RPMI8226 (cell line): ENCODE measurements around the gene TAAR9.
A peak's percentile ranks its signal among the peaks of the same experiment; 100 is the strongest.

Source experiments
- DNase-seq: peaks from one replicate; pipeline ENCODE4 v3.0.0-alpha.2; 2015

TAAR9 gene, protein sequence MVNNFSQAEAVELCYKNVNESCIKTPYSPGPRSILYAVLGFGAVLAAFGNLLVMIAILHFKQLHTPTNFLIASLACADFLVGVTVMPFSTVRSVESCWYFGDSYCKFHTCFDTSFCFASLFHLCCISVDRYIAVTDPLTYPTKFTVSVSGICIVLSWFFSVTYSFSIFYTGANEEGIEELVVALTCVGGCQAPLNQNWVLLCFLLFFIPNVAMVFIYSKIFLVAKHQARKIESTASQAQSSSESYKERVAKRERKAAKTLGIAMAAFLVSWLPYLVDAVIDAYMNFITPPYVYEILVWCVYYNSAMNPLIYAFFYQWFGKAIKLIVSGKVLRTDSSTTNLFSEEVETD

DNA sequence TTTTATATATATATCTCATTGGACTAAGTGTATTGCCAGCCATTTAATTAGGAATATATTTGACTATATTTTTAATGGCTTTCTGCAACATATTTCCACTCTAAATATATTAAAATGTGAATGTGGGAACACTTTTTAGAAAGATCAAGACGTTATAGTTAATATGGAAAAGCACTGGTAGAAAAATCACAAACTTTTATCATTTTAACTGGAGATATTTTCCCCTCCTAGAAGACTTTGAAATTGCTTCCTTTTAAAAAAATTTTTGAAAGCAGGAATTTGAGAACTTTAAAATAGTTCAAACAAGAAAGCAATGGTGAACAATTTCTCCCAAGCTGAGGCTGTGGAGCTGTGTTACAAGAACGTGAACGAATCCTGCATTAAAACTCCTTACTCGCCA, at the start of gene TAAR9:
TSS of gene TAAR9 (plus strand) at position 301 of the 400 bp plus-strand sequence. CDS start at position 314, 13 bp downstream.
- DNase-seq = no peak

DNA sequence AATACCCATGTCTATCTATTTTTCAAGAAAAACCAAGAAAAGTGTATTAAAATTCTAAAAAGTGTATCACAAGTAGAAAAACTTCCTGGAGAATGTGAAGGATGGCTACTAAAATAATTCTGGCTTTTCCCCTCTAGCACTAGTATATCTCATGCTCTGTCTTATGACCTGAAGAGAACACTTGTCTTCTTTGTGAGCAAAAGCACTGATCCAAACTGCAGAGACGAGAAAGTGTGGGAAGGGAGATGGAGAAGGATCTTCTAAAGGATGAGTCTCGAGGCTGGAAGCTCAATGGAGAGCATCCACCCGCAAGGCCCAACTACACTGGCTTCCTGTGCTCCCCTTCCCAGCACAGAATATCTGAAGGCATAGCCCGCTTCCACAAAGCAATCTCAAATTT, 48.7 kb upstream of the TAAR9 start:
- no peak for DNase-seq

DNA sequence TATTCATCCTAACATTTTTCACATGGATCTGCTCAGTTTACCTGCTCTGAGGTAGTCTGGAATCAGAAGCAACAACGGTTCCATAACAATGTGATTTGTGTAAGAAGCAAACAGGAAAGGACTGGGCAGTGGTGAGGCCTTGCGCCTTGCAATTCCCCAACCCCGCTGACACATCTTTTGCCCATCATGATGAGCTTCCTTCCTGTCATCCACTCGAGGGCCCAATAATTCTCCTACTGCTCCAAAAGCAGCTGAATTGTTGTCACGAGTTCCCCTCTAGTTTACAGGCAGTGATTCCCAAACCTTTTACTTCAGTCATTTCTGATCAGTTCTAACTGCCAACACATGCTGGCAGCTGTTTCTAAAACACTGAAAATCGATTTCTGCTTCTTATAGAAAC, 48.1 kb upstream of the TAAR9 start:
- DNase-seq = no peak

DNA sequence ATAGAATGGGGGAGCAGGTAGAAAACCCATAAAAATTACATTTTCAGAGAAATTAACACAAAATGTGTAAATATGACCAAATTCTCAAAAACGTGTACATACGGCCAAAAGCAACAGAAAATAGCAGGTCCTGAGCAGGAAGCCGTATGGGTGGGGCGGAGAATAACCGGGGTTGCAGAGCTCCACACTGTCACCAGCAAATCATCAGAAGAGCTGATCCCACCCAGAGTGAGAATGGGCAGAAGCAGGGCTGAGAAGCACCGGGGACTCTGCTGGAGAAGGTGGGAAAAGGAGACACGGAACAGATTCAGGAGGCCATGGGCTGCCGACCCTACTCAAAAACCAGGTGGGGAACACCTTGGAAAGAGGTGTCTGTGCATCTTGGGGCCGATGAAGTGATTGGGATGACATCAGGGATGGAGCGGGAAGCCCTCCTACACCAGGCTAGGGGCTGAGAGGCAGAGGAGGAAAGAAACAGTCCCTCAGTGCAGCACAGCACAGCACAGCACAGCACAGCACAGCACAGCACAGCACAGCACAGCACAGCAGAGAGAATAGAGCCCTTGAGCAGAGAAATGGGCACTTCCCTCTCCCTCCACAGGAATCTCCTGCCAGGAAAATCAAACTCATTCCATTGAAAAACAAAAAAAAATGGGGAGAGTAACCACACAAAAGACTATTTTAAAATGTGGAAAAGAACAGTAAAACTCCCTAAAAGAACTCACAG, 47.4 kb upstream of the TAAR9 start:
- DNase-seq = no peak

DNA sequence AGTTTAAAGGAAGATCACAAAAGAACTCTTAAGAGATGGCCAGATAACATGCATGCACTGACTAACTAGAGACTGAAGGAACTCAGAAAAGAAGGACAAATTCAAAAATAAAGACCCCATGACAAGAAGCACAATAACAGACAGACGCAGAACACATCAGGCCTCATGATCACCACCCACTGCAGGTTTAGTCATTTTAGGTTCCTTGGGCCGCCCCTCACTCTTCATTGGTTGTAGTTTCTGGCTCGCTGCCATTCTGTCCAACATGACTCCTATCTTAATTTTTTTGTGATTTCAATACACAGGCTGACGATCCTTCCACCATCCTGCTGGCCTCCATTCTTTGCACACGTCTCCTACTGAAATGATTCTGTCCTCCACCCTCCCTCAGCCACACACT, 46.8 kb upstream of the TAAR9 start:
- DNase-seq = no peak

DNA sequence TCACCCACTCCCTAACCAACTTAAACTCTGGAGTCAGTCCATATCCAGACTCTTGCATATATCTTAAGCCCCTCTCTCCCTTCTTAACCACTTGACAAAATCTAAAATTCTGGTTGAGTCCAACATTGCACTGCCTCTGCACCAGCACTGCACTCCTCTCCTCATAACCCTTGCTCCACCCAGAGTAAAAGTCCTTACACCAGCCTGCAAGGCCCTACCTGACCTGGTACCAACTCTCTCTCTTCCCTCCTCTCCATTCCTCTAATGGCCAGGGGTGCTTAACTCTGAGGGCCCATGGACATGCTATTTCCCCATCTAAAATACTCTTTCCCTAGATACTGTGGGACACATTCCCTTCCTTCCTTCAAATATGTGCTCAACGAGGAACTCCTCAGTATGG, 46.2 kb upstream of the TAAR9 start:
- no peak for DNase-seq

DNA sequence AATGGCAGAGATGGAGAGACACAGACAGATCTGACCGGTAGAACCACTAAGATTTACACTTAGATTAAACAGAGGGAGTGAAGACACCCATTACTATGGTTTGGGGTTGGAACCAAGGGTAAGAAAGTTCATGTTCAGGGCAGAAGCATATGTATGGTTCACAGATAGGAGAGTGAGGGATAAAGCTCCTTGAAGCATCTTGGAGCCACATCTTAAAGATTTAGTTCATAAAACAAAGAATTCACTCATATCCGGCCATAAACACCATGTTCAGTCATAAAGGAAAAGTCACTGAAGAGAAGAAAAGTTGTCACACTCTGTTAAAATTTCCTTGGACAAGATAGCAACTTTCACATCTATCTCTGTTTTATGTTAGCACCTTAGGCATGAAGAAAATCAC, 43.1 kb upstream of the TAAR9 start:
- DNase-seq = no peak

DNA sequence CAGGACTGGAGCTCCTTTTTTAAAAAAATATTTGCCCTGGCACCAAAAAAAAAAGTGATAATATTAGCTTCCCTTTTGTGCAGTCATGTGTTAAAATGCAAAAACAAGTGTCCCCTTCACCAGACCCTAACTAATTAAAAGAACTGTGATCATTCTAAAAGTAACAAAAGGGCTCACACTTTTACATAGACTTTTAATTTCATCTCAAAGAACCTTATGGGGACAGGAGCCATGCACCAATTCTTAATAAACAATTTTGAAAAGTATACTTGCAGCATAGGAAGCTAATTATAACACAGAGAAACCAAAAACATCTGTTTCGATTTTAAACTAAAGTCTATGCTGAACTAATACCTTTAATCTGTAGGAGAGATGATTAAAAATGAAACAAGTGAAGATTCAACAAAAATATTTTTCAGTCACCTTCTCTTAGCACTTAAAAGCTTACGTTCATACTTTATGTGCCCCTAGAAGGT, 42.4 kb upstream of the TAAR9 start:
- DNase-seq = no peak

DNA sequence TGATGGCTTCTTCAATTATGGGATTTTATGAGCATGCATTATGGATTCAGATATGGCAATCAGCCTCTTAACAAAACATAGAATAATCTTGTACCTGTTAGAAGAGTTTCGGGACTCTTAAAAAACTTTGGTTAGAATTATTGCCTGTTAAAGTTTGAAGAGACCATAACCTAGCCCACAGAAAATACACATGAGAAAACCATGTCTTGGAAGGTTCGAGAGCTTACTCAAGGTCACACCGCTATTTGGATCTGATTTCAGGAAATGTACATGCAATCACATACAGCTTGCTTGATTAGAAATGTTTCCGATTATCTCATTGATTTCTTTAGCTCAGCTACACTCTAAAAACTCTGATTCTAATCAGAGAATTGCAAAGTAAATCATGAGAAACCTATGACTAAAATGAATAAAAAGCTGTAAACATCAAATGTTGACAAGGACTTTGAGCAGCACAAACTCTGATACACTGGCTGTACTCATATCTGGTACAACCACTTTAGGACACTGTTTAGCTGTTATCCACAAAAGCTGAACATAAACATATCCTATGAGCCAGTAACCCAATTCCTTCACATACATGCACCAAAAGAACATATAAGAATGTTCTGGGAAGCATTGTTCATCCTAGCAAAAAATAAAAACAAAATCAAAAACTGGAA, 41.4 kb upstream of the TAAR9 start:
- no peak for DNase-seq

DNA sequence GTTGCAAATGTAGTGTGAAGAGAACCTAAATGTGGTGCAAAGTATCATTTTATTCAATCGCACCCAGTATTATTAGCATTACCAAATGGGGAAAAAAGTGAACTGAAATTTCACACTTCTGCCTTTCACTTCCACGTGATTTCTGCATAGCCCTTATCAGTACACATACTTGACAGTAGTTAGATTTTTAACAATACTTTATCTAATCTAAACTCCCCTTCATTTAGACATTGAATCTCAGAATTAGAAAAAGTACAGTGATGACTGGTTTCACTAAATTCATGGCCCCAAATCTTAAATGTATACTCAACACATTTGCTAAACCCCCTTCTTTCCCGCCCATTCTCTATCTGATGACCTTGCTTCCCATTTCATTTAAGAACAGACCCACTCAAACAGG, 39.4 kb upstream of the TAAR9 start:
- DNase-seq = no peak

DNA sequence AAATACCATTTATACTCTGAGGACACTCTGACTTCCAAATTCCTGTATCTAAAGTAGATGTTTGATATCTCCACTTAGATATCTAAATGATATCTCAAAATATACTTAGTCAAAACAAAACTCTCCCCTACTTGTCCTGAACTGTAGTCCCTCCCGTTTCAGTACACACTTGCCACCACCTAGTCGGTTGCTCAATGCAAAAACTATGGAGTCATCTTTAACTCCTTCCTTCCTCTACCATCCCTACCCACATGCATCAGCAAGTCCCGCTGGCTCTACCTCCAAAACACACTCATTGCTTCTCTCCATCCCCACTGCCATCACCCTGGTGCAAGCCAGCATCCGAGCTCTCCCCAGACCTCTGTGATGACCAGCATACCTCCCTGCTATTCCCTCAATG, 38.3 kb upstream of the TAAR9 start:
- DNase-seq = no peak

DNA sequence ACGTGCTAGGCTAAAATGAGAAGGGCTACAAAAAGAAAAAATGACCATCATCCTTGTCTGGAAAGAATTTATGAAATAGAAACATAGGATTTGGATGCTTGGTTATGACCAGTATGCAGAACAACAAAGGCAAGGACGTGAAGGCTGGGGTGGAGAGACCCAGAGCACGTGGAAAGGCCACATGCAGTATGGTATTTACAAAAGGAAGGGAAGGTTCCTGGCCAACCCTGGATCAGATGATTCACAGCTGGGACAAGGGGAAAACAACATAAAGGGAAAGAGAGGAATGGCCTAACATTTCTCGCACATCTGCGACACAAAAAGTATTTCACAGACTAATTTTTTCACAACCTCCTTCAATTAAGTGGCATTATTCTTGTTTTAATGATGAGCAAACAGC, 33.3 kb upstream of the TAAR9 start:
- DNase-seq = no peak

DNA sequence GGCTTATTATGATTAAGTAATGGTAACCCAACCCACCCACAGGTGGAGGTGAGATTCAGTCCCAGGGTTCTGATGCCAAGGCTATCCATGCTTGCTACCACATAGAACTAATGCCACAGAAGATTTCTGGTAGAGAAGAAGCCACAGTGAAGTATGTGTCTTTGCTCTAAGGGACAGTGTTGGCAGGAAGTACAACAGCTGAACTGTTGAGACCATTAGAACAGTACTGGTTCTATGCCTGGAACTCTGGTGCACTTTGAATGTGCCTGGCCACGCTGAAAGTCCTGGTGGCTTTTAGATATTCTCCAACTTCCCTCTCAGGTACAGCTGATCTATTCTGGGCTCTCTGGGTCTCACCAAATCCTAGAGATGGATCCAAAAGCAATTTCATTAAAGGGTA, 32.9 kb upstream of the TAAR9 start:
- DNase-seq = no peak

DNA sequence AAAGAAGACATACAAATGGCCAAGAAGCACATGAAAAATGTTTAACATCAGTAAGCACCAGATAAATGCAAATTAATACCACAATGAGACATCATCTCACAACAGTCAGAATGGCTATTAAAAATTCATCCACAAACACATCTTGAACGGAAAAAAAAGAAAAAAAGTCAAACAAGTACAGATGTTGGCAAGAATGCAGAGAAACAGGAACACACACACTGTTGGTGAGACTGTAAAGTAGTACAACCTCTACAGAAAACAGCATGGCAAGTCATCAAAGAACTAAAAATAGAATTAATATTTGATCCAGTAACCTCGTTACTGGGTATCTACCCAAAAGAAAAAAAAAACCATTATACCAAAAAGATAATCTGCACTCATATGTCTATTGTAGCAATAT, 31.6 kb upstream of the TAAR9 start:
- no peak for DNase-seq

DNA sequence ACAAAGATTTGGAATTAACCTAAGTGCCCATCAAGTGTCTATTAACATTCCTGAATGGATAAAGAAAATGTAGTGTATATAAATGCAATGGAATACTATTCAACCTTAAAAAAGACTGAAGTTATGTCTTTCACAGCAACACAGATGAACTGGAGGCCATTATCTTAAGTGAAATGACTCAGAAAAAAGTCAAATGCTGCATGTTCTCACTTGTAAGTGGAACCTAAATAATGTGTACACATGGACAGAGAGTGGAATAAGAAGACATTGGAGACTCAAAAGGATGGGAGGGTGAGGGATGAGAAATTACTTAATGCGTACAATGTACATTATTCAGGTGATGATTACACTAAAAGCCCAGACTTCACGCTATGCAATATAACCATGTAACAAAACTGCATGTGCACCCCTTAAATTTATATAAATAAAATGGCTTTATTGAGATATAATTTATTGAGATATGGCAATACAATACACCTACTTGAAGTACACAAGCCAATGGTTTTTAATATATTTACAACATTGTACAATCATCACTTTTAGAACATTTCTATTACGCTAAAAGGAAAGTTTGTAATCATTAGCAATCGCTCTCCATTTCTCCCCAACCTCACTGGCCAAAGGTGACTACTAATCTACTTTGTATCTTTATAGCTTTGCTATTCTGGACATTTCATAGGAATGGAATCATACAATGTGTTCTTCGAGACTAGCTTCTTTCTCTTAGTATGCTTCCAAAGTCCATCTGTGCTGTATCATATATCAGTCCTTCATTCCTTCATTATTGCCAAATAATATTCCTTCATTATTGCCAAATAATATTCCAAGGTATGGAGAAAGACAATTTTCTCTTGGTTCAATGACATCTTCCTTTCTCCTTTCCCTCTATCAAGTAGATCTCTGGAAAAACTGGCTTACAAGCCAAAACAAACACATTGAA, 30.9 kb upstream of the TAAR9 start:
- DNase-seq = no peak

DNA sequence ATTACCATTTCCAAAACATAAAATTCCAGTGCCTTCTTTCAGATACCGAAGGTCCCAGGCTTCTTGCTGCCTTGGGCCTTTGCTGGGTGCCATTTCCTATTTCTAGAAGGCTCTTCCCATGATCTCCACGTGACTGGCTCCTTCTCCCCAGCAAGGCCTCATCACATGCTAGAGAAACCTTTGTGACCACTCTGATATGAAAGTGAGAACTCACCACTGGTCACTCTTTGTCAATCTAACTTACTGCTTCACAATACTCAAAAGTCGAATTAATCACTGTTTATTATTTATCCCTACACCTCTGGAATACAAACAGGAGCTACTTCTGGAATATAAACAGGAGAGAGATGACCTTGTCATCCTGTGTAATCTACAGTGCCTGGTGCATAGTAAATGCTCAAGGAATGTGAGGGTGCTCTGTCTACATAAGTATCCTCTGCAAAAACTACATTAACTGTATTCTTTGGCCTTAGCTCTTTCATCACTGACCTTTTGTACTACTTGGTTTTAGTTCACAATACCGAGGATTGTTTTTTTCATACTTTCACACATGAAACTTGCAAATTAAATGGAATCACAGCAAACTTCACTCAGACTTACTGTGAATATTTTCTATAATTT, 26.8 kb upstream of the TAAR9 start:
- peak; percentile 25 for DNase-seq

DNA sequence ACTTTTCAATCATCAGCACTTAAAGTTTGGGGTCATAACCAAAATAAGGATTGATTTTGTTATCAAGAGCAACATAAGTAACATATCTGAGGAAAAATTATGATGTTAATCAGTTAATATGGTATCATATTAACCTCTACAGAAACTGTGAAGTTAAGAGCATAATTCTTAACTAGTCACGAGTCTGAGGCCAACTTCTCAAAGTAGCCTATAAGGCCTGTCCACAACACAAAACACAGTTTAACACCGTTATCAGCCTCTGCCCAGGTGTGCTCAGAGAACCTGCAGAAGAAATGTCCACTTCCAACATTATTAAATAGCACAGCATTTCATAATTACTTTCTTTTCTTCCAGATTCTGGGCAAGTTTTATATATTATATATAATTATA, 26.3 kb upstream of the TAAR9 start:
- no peak for DNase-seq

DNA sequence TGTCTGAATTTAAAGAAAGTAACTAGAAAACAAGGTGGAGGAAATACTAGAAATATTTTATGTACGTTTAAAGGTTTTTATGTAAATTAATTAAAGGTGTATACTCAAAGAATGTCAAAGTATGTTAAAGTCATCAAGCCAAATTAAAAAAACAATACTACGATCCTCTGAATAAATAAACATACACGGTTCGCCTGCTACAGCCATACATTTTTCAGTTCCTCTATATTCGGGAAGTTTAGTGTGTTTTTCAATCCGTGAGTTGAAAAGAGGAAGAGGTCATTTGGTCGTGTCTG, 25.8 kb upstream of the TAAR9 start:
- no peak for DNase-seq

DNA sequence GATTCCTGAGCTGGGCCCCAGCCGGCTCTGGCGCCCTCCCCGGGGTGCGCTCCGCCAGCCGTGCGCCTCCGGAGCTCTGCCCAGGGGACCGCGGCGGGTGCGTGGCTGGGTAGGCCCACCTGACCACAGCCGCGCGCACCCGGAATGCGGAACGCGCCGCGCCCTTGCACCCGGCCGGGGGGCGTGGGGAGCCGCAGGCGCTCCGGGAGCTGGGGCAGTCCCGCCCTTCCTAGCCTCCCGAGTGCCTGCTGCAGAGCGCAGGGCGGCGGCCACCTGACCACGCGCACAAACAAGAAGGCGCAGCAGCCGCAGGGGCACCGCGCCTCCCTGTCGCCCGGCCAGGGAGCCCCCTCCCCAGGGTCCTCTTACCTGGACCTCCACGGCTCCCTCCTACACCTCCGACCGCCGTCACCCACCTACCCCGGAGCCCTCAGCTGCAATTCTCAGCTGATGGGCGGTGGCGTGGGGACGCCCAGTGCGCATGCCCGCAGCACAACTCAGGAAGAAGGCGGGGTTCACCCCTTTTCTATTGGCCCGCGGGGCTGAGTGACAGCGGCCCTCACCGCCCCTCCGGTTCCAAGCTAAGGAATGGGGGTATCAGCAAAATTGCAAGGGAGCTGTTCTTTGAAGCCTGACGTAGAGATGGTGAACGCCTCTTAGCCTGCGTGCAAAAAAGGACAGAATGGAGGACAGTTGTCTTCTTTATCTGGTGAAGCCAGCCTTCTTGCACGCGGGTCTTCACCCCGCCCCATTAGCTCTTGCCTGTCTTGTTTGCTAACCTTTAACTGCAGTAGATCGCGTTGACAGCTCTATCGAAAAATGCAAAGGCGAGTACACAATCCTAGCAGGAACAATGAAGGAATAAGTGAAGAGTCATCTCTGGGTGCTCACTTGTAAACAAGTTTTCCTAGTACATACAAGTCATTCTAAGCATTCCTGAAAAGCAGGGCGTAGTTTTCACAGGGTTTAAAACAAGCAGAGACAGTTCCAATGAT, 25.1 kb upstream of the TAAR9 start, which contains the start of gene STX7:
TSS of gene STX7 (minus strand) at position 479 of the 995 bp plus-strand sequence. CDS start 9,586 bp downstream, outside the sequence.
- DNase-seq = peak; percentile 92

DNA sequence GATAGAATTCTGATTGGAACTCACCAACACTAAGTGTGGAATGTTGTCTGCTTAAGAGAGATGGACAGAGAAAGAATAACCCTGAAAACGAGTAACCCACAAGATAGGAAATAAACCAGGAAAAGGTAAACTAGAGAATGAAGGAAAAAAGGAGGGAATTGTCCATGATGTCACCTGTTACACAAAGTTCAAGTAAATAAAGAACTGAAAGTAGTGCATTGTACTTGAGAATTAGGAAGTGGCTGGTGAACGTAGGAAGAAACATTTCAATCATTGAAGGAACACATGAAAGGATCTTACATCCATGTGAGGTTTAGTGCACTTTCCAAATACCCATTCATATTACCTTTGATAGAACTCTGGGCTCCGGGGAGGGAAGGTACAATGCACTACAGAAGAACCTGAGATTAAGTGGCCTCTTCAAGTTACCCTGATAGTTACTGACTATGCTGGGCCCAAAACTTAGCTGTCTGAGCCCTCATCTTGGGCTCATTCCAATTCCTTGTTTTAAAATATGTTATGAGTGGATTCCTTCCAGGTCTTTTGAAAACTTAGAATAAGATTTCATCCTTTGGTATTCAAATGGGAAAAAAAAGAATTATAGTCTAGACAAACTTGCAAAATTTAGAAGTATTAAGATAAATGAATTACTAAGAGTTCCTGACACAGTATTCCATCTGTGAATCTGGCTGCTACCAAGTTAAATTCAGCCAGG, 24.1 kb upstream of the TAAR9 start:
- no peak for DNase-seq
